ENCODE measurements around the gene IL1A. TPM values are rescaled to one million over a fixed set of nuclear protein-coding genes. Genes with fewer than 3 reads are reported as not detected.

IL1A gene
- total RNA-seq, 2 donors from 2014 or later: 0.73 to 1.0 TPM

DNA sequence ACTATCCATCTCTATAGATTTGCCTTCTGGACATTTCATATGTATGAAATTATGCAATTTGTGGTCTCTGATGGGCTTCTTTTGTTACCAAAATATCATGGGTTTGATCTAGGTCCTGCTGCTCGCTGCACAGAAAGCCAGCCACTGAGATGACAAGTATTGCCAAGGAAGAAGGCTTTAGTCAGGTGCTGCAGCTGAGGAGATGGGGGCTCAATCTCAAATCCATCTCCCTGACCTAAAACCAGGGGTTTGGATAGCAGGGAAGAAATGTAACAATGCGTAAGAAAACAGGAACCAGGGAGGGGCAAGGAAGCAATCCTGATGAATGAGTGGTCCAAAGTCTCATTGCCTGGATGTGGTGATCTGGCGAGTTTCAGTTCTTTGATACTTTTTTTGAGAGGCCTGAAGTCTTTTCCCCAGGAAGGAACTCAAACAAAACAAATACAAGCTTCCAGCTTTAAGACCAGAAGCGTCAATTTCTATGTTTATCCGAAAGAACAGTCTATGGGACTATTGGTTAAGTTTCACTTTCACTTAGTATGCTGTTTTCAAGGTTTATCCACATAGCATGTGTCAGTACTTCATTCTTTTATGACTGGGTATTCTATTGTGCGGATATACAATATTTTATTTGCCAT, 16.5 kb downstream of the IL1A start:
- Histone ChIP-seq H3K9me3 (ENCODE audit: control insufficient read depth, low read length) (peaks cover 13% of the 10 kb centered on the region), H3K9ac (ENCODE audit: extremely low read depth, low read length, poor library complexity, severe bottlenecking) (no peak overlapping the region), H3K36me3 (ENCODE audit: control insufficient read depth, insufficient read depth, low read length) (no peaks in the 10 kb centered on the region), H3K27me3 (ENCODE audit: control insufficient read depth, insufficient read depth, low read length, poor library complexity, severe bottlenecking) (no peaks in the 10 kb centered on the region), H3K4me1 (ENCODE audit: control insufficient read depth, insufficient read depth, low read length) (peaks cover 8% of the 10 kb centered on the region), H3K27ac (ENCODE audit: low read depth, low read length) (no peak overlapping the region), H3K4me3 (ENCODE audit: low read length) (no peak overlapping the region)
- H3K4me3 Mint-ChIP-seq: no peak overlapping the region
- TF ChIP-seq, protein P1, sequence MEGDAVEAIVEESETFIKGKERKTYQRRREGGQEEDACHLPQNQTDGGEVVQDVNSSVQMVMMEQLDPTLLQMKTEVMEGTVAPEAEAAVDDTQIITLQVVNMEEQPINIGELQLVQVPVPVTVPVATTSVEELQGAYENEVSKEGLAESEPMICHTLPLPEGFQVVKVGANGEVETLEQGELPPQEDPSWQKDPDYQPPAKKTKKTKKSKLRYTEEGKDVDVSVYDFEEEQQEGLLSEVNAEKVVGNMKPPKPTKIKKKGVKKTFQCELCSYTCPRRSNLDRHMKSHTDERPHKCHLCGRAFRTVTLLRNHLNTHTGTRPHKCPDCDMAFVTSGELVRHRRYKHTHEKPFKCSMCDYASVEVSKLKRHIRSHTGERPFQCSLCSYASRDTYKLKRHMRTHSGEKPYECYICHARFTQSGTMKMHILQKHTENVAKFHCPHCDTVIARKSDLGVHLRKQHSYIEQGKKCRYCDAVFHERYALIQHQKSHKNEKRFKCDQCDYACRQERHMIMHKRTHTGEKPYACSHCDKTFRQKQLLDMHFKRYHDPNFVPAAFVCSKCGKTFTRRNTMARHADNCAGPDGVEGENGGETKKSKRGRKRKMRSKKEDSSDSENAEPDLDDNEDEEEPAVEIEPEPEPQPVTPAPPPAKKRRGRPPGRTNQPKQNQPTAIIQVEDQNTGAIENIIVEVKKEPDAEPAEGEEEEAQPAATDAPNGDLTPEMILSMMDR (conservative IDR thresholded peaks at IDR 0.05): no peak
- no peak overlapping the region for H3K27ac Mint-ChIP-seq
- no peaks in the 10 kb centered on the region for H3K36me3 Mint-ChIP-seq (ENCODE audit: low read depth)
- peaks cover 11% of the 10 kb centered on the region for H3K4me1 Mint-ChIP-seq
- no peaks in the 10 kb centered on the region for H3K27me3 Mint-ChIP-seq (ENCODE audit: insufficient read depth)
- peaks cover 9% of the 10 kb centered on the region for H3K9me3 Mint-ChIP-seq
- 90 to 93% methylated on average over 2 to 6 of the region's 6 CpGs for WGBS, 2 experiments (ENCODE audit: insufficient coverage in 1 of 2, insufficient read length in 1 of 2)
- no peak for DNase-seq

- no peak for DNase-seq
- H3K27me3 ChIP-seq (ENCODE audit: control insufficient read depth, insufficient read depth, low read length, poor library complexity, severe bottlenecking): no peaks in the 10 kb centered on the region
- H3K4me3 Mint-ChIP-seq: peak overlapping the region; percentile 96
- peaks cover 9% of the 10 kb centered on the region for H3K9me3 Mint-ChIP-seq
- H3K27ac Mint-ChIP-seq: no peak overlapping the region
- no peak overlapping the region for H3K9ac ChIP-seq (ENCODE audit: extremely low read depth, low read length, poor library complexity, severe bottlenecking)
- H3K4me1 Mint-ChIP-seq: peaks cover 25% of the 10 kb centered on the region
- H3K27me3 Mint-ChIP-seq (ENCODE audit: insufficient read depth): no peaks in the 10 kb centered on the region
- 85% methylated on average over 4 of the region's 4 CpGs; no CpG with 5 or more reads in 1 of the 2 experiments for WGBS, 2 experiments (ENCODE audit: insufficient coverage in 1 of 2, insufficient read length in 1 of 2)
- peaks cover 12% of the 10 kb centered on the region for H3K4me1 ChIP-seq (ENCODE audit: control insufficient read depth, insufficient read depth, low read length)
- TF ChIP-seq, protein P1 (conservative IDR thresholded peaks at IDR 0.05): no peak
- peaks cover 13% of the 10 kb centered on the region for H3K9me3 ChIP-seq (ENCODE audit: control insufficient read depth, low read length)
- H3K4me3 ChIP-seq (ENCODE audit: low read length): peak overlapping the region; percentile 88
- H3K36me3 Mint-ChIP-seq (ENCODE audit: low read depth): peaks cover 6% of the 10 kb centered on the region
- H3K27ac ChIP-seq (ENCODE audit: low read depth, low read length): no peak overlapping the region
- peaks cover 7% of the 10 kb centered on the region for H3K36me3 ChIP-seq (ENCODE audit: control insufficient read depth, insufficient read depth, low read length)
Measured at GRCh38 chr2:112765251-112765650, 19.0 kb downstream of the IL1A start.

DNA sequence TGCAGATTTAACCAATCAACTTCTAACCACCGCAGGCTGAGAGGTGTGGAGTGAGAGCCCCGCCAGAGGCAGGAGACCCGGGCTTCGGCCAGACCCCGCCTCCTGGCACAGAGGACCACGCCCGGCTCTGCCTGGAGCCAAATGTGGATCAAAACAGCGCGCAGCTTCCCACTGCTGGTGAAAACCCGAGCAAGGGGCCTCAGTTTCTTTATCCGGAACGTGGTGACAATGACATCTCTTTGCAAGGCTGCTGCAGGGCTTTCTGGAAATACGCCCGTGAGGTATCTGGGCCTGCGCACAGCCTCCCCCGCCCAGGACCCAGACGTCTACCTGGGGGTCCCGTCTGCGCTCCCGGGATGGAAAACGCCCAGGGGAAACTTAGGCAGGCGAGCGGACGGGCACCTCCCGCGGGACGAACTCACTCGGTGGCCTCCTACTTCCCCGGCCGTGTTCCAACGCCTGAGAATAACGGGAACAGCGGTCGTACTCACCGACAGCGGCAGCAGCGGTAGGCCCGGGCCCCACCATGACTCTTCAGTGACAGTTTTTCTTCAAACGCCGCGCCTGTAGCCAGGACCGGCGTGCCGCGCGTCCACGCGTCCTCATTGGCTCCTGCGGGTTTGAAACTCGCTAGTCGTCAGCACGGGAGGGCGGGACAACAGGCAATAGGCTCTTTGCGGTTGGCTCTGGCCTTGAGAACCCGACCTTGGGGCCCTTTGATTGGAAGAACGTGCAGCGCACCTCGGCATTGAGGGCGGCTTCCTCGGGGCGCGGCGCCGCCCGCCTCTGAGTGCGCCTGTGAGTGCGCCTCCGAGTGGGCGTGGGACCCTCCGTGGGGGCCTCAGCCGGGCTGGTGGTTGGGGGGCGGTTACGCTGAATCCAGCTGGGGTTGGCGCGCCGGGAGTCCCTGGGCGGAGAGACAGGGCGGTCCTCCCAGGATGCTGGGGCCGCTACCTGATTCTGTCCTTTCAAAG, 19.9 kb downstream of the IL1A start, which contains the start of gene CKAP2L:
Gene CKAP2L (minus strand): TSS at position 539 of the 974 bp plus-strand sequence. CDS start 11 bp downstream, at position 528.
- Mint-ChIP-seq H3K27me3 (ENCODE audit: insufficient read depth) (no peaks in the 10 kb centered on the region), H3K9me3 (peaks cover 9% of the 10 kb centered on the region), H3K36me3 (ENCODE audit: low read depth) (peaks cover 6% of the 10 kb centered on the region), H3K4me1 (peaks cover 25% of the 10 kb centered on the region), H3K27ac (peak within 1 kb of the TSS; percentile 92), H3K4me3 (peak within 1 kb of the TSS; percentile 96)
- Histone ChIP-seq H3K27me3 (ENCODE audit: control insufficient read depth, insufficient read depth, low read length, poor library complexity, severe bottlenecking) (no peaks in the 10 kb centered on the region), H3K27ac (ENCODE audit: low read depth, low read length) (no peak within 1 kb of the TSS), H3K9me3 (ENCODE audit: control insufficient read depth, low read length) (peaks cover 13% of the 10 kb centered on the region), H3K36me3 (ENCODE audit: control insufficient read depth, insufficient read depth, low read length) (peaks cover 16% of the 10 kb centered on the region), H3K4me3 (ENCODE audit: low read length) (peak within 1 kb of the TSS; percentile 88), H3K9ac (ENCODE audit: extremely low read depth, low read length, poor library complexity, severe bottlenecking) (peak within 1 kb of the TSS; percentile 40), H3K4me1 (ENCODE audit: control insufficient read depth, insufficient read depth, low read length) (peaks cover 12% of the 10 kb centered on the region)
- DNase-seq: peak; percentile 98
- 0% methylated on average over 42 to 79 of the region's 79 CpGs for WGBS, 2 experiments (ENCODE audit: insufficient coverage in 1 of 2, insufficient read length in 1 of 2)
- TF ChIP-seq, protein P1 (conservative IDR thresholded peaks at IDR 0.05): no peak

Measured in endodermal cell (in vitro differentiated cells).